Gastroesophageal sphincter (tissue), 4 donors: ENCODE measurements around the gene RAD51C. TPM values are rescaled to one million over a fixed set of nuclear protein-coding genes. Genes with fewer than 3 reads are reported as not detected.

Source experiments
- ATAC-seq: fragments of 150-250 bp; one replicate; pipeline ENCODE4 v1.9.1; 2016; ENCODE audit warnings: mild to moderate bottlenecking, moderate library complexity
- H3K27ac ChIP-seq, 4 donors: fragments of 200-600 bp; sonication (generic) in 3 of 4; 1 replicate in 3 of 4; 2 replicates in 1 of 4; pipeline ENCODE4 v1.5.1; 2016 to 2019
- H3K27me3 ChIP-seq: fragments of 200-600 bp; sonication (generic); one replicate; pipeline ENCODE4 v1.5.1; 2019
- H3K36me3 ChIP-seq, 2 donors: fragments of 200-600 bp; sonication (generic); one replicate each; pipeline ENCODE4 v1.5.1; 2019; ENCODE audit warnings: control low read depth in 1 of 2
- H3K4me1 ChIP-seq, 3 donors: fragments of 200-600 bp; sonication (generic); 1 replicate in 2 of 3; 2 replicates in 1 of 3; pipeline ENCODE4 v1.5.1; 2016 to 2019; ENCODE audit warnings: control low read depth in 2 of 3
- H3K4me3 ChIP-seq, 2 donors: fragments of 200-600 bp; sonication (generic); one replicate each; pipeline ENCODE4 v1.5.1; 2019; ENCODE audit warnings: mild to moderate bottlenecking in 1 of 2, moderate library complexity in 1 of 2
- H3K9me3 ChIP-seq, 3 donors: fragments of 200-600 bp; sonication (generic); one replicate each; pipeline ENCODE4 v1.5.1; 2017 to 2019; ENCODE audit warnings: control low read depth in 2 of 3
- EP300 ChIP-seq: sonication (generic); formaldehyde crosslinking; IDR thresholded peaks from one replicate; pipeline ENCODE4 v1.6.1; 2017; ENCODE audit warnings: antibody characterized with exemption, mild to moderate bottlenecking
- POLR2A ChIP-seq, 2 donors: fragments of 450-650 bp; IDR thresholded peaks; one replicate each; pipeline ENCODE4 v1.6.1; 2017; ENCODE audit warnings: antibody characterized with exemption in 2 of 2, mild to moderate bottlenecking in 2 of 2, moderate library complexity in 1 of 2
- POLR2AphosphoS5 ChIP-seq: sonication (generic); formaldehyde crosslinking; IDR thresholded peaks from one replicate; pipeline ENCODE4 v1.6.1; 2017; ENCODE audit warnings: antibody characterized with exemption
- WGBS, 2 donors: methylation state at CpG; one replicate each; pipeline ENCODE4 v1.1.5; 2018; ENCODE audit warnings: low coverage in 1 of 2; 5-methylcytosine and 5-hydroxymethylcytosine counted together
- total RNA-seq, 4 donors: library from RNA; depleted of rRNA; stranded (reverse); fragments of >200 nt; gene quantifications; one replicate each; pipeline ENCODE4 v1.1.0, GENCODE V29; 2016
- TF ChIP-seq, protein P1 (sequence below), 4 experiments: fragments of 200-600 bp in 2 of 4; fragments of 450-650 bp in 2 of 4; sonication (generic) in 1 of 4; IDR thresholded peaks; one replicate each; pipeline ENCODE4 v1.5.1; 2017 to 2019; ENCODE audit warnings: antibody characterized with exemption in 4 of 4, mild to moderate bottlenecking in 2 of 4, moderate library complexity in 2 of 4

Gene RAD51C
- total RNA-seq, 4 donors from 2014 or later = 15.2 to 31.1 (median 21.1) TPM

DNA sequence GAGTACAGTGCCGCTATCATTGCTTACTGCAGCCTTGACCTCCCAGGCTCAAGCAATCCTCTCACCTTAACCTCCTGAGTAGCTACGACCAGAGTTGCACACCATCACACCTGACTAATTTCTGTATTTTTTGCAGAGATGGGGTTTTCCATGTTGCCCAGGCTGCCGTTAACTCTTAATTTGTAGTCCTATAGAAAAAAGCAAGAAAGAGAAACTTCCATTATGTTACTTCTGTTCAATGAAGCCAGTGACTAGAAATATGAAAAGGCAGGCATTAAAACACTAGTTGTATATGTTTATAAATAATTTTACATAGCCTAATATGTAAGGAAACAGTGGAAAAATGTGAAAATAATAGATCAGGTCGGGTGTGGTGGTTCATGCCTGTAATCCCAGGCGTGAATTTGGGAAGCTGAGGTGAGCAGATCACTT is 9.7 kb downstream of the RAD51C start:
- Histone ChIP-seq H3K9me3 (no peaks in the 10 kb centered on the region), H3K27me3 (no peaks in the 10 kb centered on the region), H3K27ac (no peak overlapping the region), H3K4me1 (no peaks in the 10 kb centered on the region), H3K4me3 (no peak overlapping the region), H3K36me3 (peaks cover 0 to 94% of the 10 kb centered on the region in 2 donors)
- 92 to 95% methylated on average over 5 of the region's 5 CpGs for WGBS, 2 donors
- TF ChIP-seq EP300 (no peak), POLR2AphosphoS5 (no peak), POLR2A (IDR thresholded peaks at IDR 0.05) (no peak)
- TF ChIP-seq, protein P1, sequence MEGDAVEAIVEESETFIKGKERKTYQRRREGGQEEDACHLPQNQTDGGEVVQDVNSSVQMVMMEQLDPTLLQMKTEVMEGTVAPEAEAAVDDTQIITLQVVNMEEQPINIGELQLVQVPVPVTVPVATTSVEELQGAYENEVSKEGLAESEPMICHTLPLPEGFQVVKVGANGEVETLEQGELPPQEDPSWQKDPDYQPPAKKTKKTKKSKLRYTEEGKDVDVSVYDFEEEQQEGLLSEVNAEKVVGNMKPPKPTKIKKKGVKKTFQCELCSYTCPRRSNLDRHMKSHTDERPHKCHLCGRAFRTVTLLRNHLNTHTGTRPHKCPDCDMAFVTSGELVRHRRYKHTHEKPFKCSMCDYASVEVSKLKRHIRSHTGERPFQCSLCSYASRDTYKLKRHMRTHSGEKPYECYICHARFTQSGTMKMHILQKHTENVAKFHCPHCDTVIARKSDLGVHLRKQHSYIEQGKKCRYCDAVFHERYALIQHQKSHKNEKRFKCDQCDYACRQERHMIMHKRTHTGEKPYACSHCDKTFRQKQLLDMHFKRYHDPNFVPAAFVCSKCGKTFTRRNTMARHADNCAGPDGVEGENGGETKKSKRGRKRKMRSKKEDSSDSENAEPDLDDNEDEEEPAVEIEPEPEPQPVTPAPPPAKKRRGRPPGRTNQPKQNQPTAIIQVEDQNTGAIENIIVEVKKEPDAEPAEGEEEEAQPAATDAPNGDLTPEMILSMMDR (IDR thresholded peaks at IDR 0.05) = no peak
- no peak for ATAC-seq

DNA sequence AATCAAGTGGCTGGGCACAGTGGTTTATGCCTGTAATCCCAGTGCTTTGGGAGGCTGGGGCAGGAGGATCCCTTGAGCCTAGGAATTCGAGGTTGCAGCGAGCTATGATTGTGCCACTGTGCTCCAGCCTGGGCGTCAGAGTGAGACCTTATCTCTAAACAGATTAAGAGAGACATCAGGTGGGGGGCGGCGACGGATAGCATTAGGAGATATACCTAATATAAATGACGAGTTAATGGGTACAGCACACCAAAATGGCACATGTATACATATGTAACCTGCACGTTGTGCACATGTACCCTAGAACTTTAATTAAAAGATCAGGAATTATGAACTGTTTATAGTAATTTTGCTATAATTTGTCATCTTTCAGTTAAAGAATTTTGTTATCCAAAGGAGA is 10.3 kb downstream of the RAD51C start:
- TF ChIP-seq, protein P1 (IDR thresholded peaks at IDR 0.05) = no peak
- TF ChIP-seq POLR2AphosphoS5 (no peak), POLR2A (IDR thresholded peaks at IDR 0.05) (no peak), EP300 (no peak)
- ATAC-seq = no peak
- H3K36me3 ChIP-seq = peaks cover 0 to 95% of the 10 kb centered on the region in 2 donors
- WGBS, 2 donors = 74 to 79% methylated on average over 8 of the region's 8 CpGs
- no peaks in the 10 kb centered on the region for H3K9me3 ChIP-seq
- H3K27me3 ChIP-seq = no peaks in the 10 kb centered on the region
- H3K4me3 ChIP-seq = no peak overlapping the region
- no peaks in the 10 kb centered on the region for H3K4me1 ChIP-seq
- no peak overlapping the region for H3K27ac ChIP-seq

DNA sequence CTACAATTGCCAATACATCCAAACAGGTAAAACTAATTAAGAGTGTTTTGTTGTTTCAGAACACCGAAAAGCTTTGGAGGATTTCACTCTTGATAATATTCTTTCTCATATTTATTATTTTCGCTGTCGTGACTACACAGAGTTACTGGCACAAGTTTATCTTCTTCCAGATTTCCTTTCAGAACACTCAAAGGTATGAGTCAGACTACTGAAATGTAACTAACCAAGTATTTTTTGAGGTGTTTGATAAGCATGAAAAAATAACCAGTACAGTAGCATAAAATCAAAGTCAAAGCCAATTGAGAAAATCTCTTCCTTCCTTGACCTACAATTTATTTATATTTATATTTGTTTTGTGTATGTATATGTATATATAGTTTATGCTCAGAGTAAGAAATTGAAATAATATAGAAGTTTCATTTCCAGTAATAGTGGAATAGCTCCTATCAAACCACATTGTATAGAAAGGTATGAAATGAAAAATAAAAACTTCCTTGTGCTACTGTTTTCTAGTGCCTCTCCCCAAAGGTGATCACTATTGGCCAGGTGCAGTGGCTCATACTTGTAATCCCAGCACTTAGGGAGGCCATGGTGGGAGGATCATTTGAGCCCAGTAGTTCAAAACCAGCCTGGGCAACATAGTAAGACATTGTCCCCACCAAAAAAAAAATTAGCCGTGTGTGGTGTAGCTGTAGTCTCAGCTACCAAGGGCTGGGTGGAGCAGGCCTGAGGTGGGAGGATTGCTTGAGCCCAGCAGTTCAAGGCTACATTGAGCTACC is 10.9 kb downstream of the RAD51C start:
- WGBS, 2 donors = 54 to 83% methylated on average over 3 to 4 of the region's 4 CpGs

DNA sequence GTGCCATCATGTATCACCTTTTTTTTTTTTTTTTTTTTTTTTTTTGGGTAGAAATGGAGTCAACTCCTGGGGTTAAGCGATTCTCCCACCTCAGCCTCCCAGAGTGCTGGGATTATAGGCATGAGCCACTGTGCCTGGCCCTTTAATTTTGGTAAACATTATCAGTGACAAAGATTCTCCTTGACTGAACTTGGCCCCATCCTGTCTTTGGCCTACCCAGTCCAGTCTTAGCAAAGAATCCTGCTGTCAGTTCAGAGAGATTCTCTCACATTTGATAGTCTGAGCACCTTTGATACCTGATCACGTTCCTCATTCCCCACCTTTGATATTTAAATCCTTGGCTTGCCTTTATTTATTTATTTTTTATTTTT is 11.5 kb downstream of the RAD51C start:
- no peaks in the 10 kb centered on the region for H3K27me3 ChIP-seq
- H3K4me1 ChIP-seq = no peaks in the 10 kb centered on the region
- H3K9me3 ChIP-seq = no peaks in the 10 kb centered on the region
- no peak for ATAC-seq
- H3K36me3 ChIP-seq = peaks cover 0 to 91% of the 10 kb centered on the region in 2 donors
- no peak overlapping the region for H3K4me3 ChIP-seq
- no peak for TF ChIP-seq POLR2A (IDR thresholded peaks at IDR 0.05)
- TF ChIP-seq, protein P1 (IDR thresholded peaks at IDR 0.05) = no peak
- TF ChIP-seq POLR2AphosphoS5 = no peak
- H3K27ac ChIP-seq = no peak overlapping the region
- WGBS, 2 donors = 75 to 100% methylated on average over 1 of the region's 2 CpGs

More for the DNA sequence above, 10.9 kb downstream of the RAD51C start:
- TF ChIP-seq, protein P1 (IDR thresholded peaks at IDR 0.05) = no peak
- TF ChIP-seq POLR2AphosphoS5 = no peak
- TF ChIP-seq POLR2A (IDR thresholded peaks at IDR 0.05) = no peak
- no peak for TF ChIP-seq EP300
- Histone ChIP-seq H3K27ac (no peak overlapping the region), H3K27me3 (no peaks in the 10 kb centered on the region), H3K9me3 (no peaks in the 10 kb centered on the region), H3K36me3 (peaks cover 0 to 97% of the 10 kb centered on the region in 2 donors), H3K4me3 (no peak overlapping the region), H3K4me1 (no peaks in the 10 kb centered on the region)
- no peak for ATAC-seq
